HG02588 (cell line): Measurements from ENCODE around the gene HCST.

Source experiments
- ATAC-seq: cut with Tn5 transposase; IDR thresholded peaks from one replicate; pipeline ENCODE4 v1.9.1; 2021; ENCODE audit warnings: mild to moderate bottlenecking, moderate library complexity; ENCODE audit not compliant: unreplicated experiment

The HCST gene

GRCh38 chr19:35935911-35936737 is 33.8 kb downstream of the HCST start, which contains the start of gene LRFN3:
LRFN3 (plus strand) TSS chr19:35936374; CDS start chr19:35939426, 3,052 bp downstream.
- ATAC-seq = no peak

- no peak for ATAC-seq
Observed at GRCh38 chr19:35936738-35937268, 34.5 kb downstream of the HCST start.

- ATAC-seq = no peak
Observed at GRCh38 chr19:35937345-35938281, 35.3 kb downstream of the HCST start.

GRCh38 chr19:35938282-35939224 is 36.2 kb downstream of the HCST start:
- no peak for ATAC-seq

- no peak for ATAC-seq
Observed at GRCh38 chr19:35939307-35940077, 37.2 kb downstream of the HCST start.

GRCh38 chr19:35940078-35940775 is 37.9 kb downstream of the HCST start:
- no peak for ATAC-seq

- no peak for ATAC-seq
Observed at GRCh38 chr19:35940839-35941238, 38.5 kb downstream of the HCST start.

GRCh38 chr19:35942235-35942634 is 39.9 kb downstream of the HCST start:
- ATAC-seq = no peak

GRCh38 chr19:35943321-35944301 is 41.3 kb downstream of the HCST start:
- no peak for ATAC-seq

GRCh38 chr19:35944556-35944955 is 42.2 kb downstream of the HCST start:
- ATAC-seq = no peak

- no peak for ATAC-seq
Observed at GRCh38 chr19:35945121-35945790, 42.9 kb downstream of the HCST start.

GRCh38 chr19:35946203-35946602 is 43.9 kb downstream of the HCST start:
- ATAC-seq = no peak

- ATAC-seq = no peak
Observed at GRCh38 chr19:35949131-35949530, 46.8 kb downstream of the HCST start.
